Vagina (tissue), 2 donors: Measurements from ENCODE around the gene WDR73.

Experiments used
- POLR2A ChIP-seq, 2 donors: fragments of 450-650 bp; IDR thresholded peaks; one replicate each; pipeline ENCODE4 v1.6.1; 2017; ENCODE audit warnings: antibody characterized with exemption in 2 of 2, mild to moderate bottlenecking in 2 of 2, moderate library complexity in 2 of 2
- POLR2AphosphoS5 ChIP-seq, 2 donors: sonication (generic); formaldehyde crosslinking; IDR thresholded peaks; one replicate each; pipeline ENCODE4 v1.9.0; 2017; ENCODE audit warnings: antibody characterized with exemption in 2 of 2, mild to moderate bottlenecking in 2 of 2, low read depth in 1 of 2; ENCODE audit not compliant: insufficient read depth in 1 of 2
- TF ChIP-seq, protein P1 (sequence below), 3 experiments: fragments of 450-650 bp in 2 of 3; fragments of 200-600 bp in 1 of 3; sonication (generic) in 1 of 3; IDR thresholded peaks; one replicate each; pipeline ENCODE4 v1.5.1; 2017 to 2019; ENCODE audit warnings: antibody characterized with exemption in 3 of 3, mild to moderate bottlenecking in 2 of 3, moderate library complexity in 2 of 3

DNA sequence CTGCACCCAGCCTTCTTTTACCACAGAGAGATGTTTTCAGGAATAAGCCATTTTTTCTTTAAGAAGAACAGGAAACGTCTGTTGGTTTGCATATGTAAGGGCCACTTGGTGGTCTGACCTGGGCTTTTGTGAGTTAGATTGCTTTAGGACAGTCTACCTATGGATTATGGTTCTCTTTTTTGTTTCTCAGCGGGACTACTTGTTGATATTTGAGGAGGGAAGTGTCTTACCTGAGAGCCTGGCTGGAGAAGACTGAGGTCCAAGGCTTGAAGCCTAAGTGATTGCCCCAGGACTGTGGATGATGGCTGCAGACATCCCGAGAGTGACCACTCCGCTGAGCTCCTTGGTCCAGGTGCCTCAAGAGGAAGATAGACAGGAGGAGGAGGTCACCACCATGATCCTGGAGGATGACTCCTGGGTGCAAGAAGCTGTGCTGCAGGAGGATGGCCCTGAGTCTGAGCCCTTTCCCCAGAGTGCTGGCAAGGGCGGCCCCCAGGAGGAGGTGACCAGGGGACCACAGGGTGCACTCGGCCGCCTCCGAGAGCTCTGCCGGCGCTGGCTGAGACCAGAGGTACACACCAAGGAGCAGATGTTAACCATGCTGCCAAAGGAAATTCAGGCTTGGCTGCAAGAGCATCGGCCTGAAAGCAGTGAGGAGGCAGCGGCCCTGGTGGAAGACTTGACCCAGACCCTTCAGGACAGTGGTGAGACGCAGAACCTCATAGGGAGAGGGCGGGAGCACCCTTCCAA is 50.3 kb downstream of the WDR73 start:
- no peak for TF ChIP-seq POLR2A (IDR thresholded peaks at IDR 0.05)
- TF ChIP-seq, protein P1, sequence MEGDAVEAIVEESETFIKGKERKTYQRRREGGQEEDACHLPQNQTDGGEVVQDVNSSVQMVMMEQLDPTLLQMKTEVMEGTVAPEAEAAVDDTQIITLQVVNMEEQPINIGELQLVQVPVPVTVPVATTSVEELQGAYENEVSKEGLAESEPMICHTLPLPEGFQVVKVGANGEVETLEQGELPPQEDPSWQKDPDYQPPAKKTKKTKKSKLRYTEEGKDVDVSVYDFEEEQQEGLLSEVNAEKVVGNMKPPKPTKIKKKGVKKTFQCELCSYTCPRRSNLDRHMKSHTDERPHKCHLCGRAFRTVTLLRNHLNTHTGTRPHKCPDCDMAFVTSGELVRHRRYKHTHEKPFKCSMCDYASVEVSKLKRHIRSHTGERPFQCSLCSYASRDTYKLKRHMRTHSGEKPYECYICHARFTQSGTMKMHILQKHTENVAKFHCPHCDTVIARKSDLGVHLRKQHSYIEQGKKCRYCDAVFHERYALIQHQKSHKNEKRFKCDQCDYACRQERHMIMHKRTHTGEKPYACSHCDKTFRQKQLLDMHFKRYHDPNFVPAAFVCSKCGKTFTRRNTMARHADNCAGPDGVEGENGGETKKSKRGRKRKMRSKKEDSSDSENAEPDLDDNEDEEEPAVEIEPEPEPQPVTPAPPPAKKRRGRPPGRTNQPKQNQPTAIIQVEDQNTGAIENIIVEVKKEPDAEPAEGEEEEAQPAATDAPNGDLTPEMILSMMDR (IDR thresholded peaks at IDR 0.05) = no peak
- TF ChIP-seq POLR2AphosphoS5 (IDR thresholded peaks at IDR 0.05; ENCODE audit: insufficient read depth in 1 of 2, low read depth in 1 of 2) = no peak
